Measurements from ENCODE around the gene ARHGEF17.

The ARHGEF17 gene

GRCh38 chr11:73393479-73394415 lies 85.7 kb downstream of the ARHGEF17 start:
- peak; percentile 50 to 52 for DNase-seq (ENCODE audit: low read depth in 2 of 2)

GRCh38 chr11:73394416-73395296 lies 86.6 kb downstream of the ARHGEF17 start:
- DNase-seq (ENCODE audit: low read depth in 2 of 2) = no peak

- DNase-seq (ENCODE audit: low read depth in 2 of 2) = no peak
These were observed 87.5 kb downstream of the ARHGEF17 start for GRCh38 chr11:73395297-73396208.

GRCh38 chr11:73396251-73396930 lies 88.3 kb downstream of the ARHGEF17 start:
- DNase-seq (ENCODE audit: low read depth in 2 of 2) = no peak

- DNase-seq (ENCODE audit: low read depth in 2 of 2) = no peak
These were observed 88.9 kb downstream of the ARHGEF17 start for GRCh38 chr11:73396985-73397384.

GRCh38 chr11:73397468-73398131 lies 89.5 kb downstream of the ARHGEF17 start:
- DNase-seq (ENCODE audit: low read depth in 2 of 2) = no peak

- DNase-seq (ENCODE audit: low read depth in 2 of 2) = no peak
These were observed 90.1 kb downstream of the ARHGEF17 start for GRCh38 chr11:73398132-73398526.

- DNase-seq (ENCODE audit: low read depth in 2 of 2) = no peak
These were observed 90.6 kb downstream of the ARHGEF17 start for GRCh38 chr11:73398721-73399120.

GRCh38 chr11:73399159-73399590 lies 91.1 kb downstream of the ARHGEF17 start:
- no peak for DNase-seq (ENCODE audit: low read depth in 2 of 2)

- DNase-seq (ENCODE audit: low read depth in 2 of 2) = no peak
These were observed 91.6 kb downstream of the ARHGEF17 start for GRCh38 chr11:73399636-73400035.

GRCh38 chr11:73400293-73400692 lies 92.2 kb downstream of the ARHGEF17 start:
- DNase-seq (ENCODE audit: low read depth in 2 of 2) = no peak

- no peak for DNase-seq (ENCODE audit: low read depth in 2 of 2)
These were observed 93.3 kb downstream of the ARHGEF17 start for GRCh38 chr11:73401217-73401923.

- DNase-seq (ENCODE audit: low read depth in 2 of 2) = no peak
These were observed 94.1 kb downstream of the ARHGEF17 start for GRCh38 chr11:73401924-73402833.

- DNase-seq (ENCODE audit: low read depth in 2 of 2) = no peak
These were observed 94.7 kb downstream of the ARHGEF17 start for GRCh38 chr11:73402834-73403185.

GRCh38 chr11:73403541-73403940 lies 95.5 kb downstream of the ARHGEF17 start:
- DNase-seq (ENCODE audit: low read depth in 2 of 2) = no peak

GRCh38 chr11:73404048-73404447 lies 96.0 kb downstream of the ARHGEF17 start:
- no peak for DNase-seq (ENCODE audit: low read depth in 2 of 2)

- DNase-seq (ENCODE audit: low read depth in 2 of 2) = no peak
These were observed 96.5 kb downstream of the ARHGEF17 start for GRCh38 chr11:73404506-73405145.

GRCh38 chr11:73405146-73405510 lies 97.1 kb downstream of the ARHGEF17 start:
- DNase-seq (ENCODE audit: low read depth in 2 of 2) = no peak
